GM12873 (cell line): ENCODE results near the gene FBXW11.

Experiments
- CTCF ChIP-seq: IDR thresholded peaks from 2 replicates; pipeline ENCODE4 v1.5.1; 2012; ENCODE audit warnings: low read depth, mild to moderate bottlenecking, moderate library complexity, low read length, control low read depth; ENCODE audit not compliant: insufficient read depth; ENCODE audit errors: missing control alignments

FBXW11 gene

GRCh38 chr5:171970826-171971225 is 35.6 kb downstream of the FBXW11 start:
- no peak for TF ChIP-seq CTCF

GRCh38 chr5:171969288-171969880 is 37.1 kb downstream of the FBXW11 start:
- no peak for TF ChIP-seq CTCF

- TF ChIP-seq CTCF: no peak
Measured at GRCh38 chr5:171968531-171968930, 37.9 kb downstream of the FBXW11 start.

- no peak for TF ChIP-seq CTCF
Measured at GRCh38 chr5:171966964-171967363, 39.5 kb downstream of the FBXW11 start.

- no peak for TF ChIP-seq CTCF
Measured at GRCh38 chr5:171966270-171966669, 40.2 kb downstream of the FBXW11 start.

GRCh38 chr5:171965745-171966144 is 40.7 kb downstream of the FBXW11 start:
- TF ChIP-seq CTCF: no peak

GRCh38 chr5:171963416-171963815 is 43.0 kb downstream of the FBXW11 start:
- TF ChIP-seq CTCF: no peak
